Measurements from ENCODE around the gene MDM4. TPM values are rescaled to one million over a fixed set of nuclear protein-coding genes. Genes with fewer than 3 reads are reported as not detected.

Gene MDM4
- total RNA-seq, 6 experiments from 2014 or later = 21.0 to 37.6 (median 25.3) TPM

GRCh38 chr1:204580862-204581261, 64.7 kb downstream of the MDM4 start:
- DNase-seq = no peak
- no peak for ATAC-seq
- H3K9me3 ChIP-seq = no peaks in the 10 kb centered on the region
- H3K36me3 ChIP-seq = no peaks in the 10 kb centered on the region
- no peak overlapping the region for H3K27ac ChIP-seq
- WGBS (ENCODE audit: insufficient coverage, low coverage, low lambda C conversion rate, missing lambda C conversion rate) = 80% methylated on average over 2 of the region's 2 CpGs
- TF ChIP-seq, protein P1, sequence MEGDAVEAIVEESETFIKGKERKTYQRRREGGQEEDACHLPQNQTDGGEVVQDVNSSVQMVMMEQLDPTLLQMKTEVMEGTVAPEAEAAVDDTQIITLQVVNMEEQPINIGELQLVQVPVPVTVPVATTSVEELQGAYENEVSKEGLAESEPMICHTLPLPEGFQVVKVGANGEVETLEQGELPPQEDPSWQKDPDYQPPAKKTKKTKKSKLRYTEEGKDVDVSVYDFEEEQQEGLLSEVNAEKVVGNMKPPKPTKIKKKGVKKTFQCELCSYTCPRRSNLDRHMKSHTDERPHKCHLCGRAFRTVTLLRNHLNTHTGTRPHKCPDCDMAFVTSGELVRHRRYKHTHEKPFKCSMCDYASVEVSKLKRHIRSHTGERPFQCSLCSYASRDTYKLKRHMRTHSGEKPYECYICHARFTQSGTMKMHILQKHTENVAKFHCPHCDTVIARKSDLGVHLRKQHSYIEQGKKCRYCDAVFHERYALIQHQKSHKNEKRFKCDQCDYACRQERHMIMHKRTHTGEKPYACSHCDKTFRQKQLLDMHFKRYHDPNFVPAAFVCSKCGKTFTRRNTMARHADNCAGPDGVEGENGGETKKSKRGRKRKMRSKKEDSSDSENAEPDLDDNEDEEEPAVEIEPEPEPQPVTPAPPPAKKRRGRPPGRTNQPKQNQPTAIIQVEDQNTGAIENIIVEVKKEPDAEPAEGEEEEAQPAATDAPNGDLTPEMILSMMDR (IDR thresholded peaks at IDR 0.05) = no peak
- no peak for TF ChIP-seq POLR2A (IDR thresholded peaks at IDR 0.05)
- no peaks in the 10 kb centered on the region for H3K27me3 ChIP-seq
- H3K4me3 ChIP-seq = no peak overlapping the region
- H3K4me1 ChIP-seq = no peaks in the 10 kb centered on the region
- intact Hi-C loops (cut with DNase I) = no loop called here

- Histone ChIP-seq H3K4me1 (no peaks in the 10 kb centered on the region), H3K9me3 (no peaks in the 10 kb centered on the region), H3K4me3 (no peak overlapping the region), H3K27me3 (no peaks in the 10 kb centered on the region), H3K27ac (no peak overlapping the region), H3K36me3 (no peaks in the 10 kb centered on the region)
- ATAC-seq (no peak), DNase-seq (no peak)
- intact Hi-C loops (cut with DNase I) = no loop called here
- WGBS (ENCODE audit: insufficient coverage, low coverage, low lambda C conversion rate, missing lambda C conversion rate) = 95% methylated on average over 3 of the region's 3 CpGs
- TF ChIP-seq, protein P1 (IDR thresholded peaks at IDR 0.05) = no peak
- no peak for TF ChIP-seq POLR2A (IDR thresholded peaks at IDR 0.05)
These were observed 65.6 kb downstream of the MDM4 start for GRCh38 chr1:204581759-204582158.

- no peak for ATAC-seq
- no peaks in the 10 kb centered on the region for H3K9me3 ChIP-seq
- no peak for TF ChIP-seq POLR2A (IDR thresholded peaks at IDR 0.05)
- TF ChIP-seq, protein P1 (IDR thresholded peaks at IDR 0.05) = no peak
- DNase-seq = no peak
- H3K4me3 ChIP-seq = no peak overlapping the region
- no peaks in the 10 kb centered on the region for H3K27me3 ChIP-seq
- 44% methylated on average over 2 of the region's 4 CpGs for WGBS (ENCODE audit: insufficient coverage, low coverage, low lambda C conversion rate, missing lambda C conversion rate)
- H3K36me3 ChIP-seq = no peaks in the 10 kb centered on the region
- intact Hi-C loops (cut with DNase I) = no loop called here
- H3K4me1 ChIP-seq = no peaks in the 10 kb centered on the region
- no peak overlapping the region for H3K27ac ChIP-seq
These were observed 67.9 kb downstream of the MDM4 start for GRCh38 chr1:204583909-204584632.

DNA sequence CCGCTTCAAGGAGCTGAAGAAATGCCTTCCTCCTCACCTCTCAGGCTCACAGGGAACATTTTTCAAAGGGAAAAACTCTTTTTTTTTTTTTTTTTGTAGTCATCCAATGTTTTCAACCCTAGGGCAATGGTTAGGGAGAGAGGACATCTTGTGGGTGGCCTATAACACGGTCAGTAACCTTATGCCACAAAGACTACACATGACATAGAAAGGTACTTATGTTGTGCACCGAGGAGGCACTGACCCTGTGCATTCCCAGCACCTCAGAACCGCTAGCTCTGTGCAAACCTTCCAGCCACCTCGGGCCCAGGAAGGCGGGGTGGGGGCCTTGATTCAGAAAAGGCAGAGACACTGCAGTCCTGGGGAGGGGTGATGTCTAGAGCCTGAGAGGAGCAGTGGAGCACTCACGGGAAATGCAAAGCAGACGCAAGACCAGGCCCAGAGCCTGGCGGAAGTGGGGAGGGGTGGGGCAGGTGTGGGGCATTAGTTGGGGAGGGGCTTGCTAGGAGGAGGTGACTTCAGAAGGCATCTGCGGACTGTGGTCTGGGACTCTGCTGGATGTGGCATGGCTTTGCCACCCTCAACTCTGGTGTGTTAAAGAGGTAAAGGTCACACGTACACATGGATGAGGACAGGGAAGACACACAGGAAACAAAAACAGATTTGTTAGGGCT, 68.6 kb downstream of the MDM4 start:
- H3K9me3 ChIP-seq = no peaks in the 10 kb centered on the region
- H3K4me3 ChIP-seq = no peak overlapping the region
- no peaks in the 10 kb centered on the region for H3K4me1 ChIP-seq
- 68% methylated on average over 5 of the region's 11 CpGs for WGBS (ENCODE audit: insufficient coverage, low coverage, low lambda C conversion rate, missing lambda C conversion rate)
- H3K36me3 ChIP-seq = no peaks in the 10 kb centered on the region
- TF ChIP-seq, protein P1 (IDR thresholded peaks at IDR 0.05) = no peak
- no peak for TF ChIP-seq POLR2A (IDR thresholded peaks at IDR 0.05)
- H3K27me3 ChIP-seq = no peaks in the 10 kb centered on the region
- ATAC-seq = peak in 1 of 4 donors; percentile 21
- H3K27ac ChIP-seq = no peak overlapping the region
- no peak for DNase-seq
- intact Hi-C loops (cut with DNase I) = no loop called here
